Dermis microvascular lymphatic vessel endothelial cell (primary cell): ENCODE results near the gene SIGLECL1. TPM values are rescaled to one million over a fixed set of nuclear protein-coding genes. Genes with fewer than 3 reads are reported as not detected.
A peak's percentile ranks its signal among the peaks of the same experiment; 100 is the strongest.
"Not testable (repeated sequence)": the region's sequence is repeated elsewhere in the genome, so short reads cannot be mapped to it uniquely, and the experiment has no call there.

Experiments
- DNase-seq, 2 donors: peaks; one replicate each; pipeline versions ENCODE4 v3.0.0 to v3.0.0-alpha.2; 2010; ENCODE audit warnings: low read depth in 2 of 2
- total RNA-seq: library from RNA; depleted of rRNA; stranded (reverse); fragments of >200 nt; gene quantifications from 2 replicates; pipeline ENCODE4 v1.2.1, GENCODE V29; 2014

Gene SIGLECL1
- not detected in 2 replicates for total RNA-seq

DNA sequence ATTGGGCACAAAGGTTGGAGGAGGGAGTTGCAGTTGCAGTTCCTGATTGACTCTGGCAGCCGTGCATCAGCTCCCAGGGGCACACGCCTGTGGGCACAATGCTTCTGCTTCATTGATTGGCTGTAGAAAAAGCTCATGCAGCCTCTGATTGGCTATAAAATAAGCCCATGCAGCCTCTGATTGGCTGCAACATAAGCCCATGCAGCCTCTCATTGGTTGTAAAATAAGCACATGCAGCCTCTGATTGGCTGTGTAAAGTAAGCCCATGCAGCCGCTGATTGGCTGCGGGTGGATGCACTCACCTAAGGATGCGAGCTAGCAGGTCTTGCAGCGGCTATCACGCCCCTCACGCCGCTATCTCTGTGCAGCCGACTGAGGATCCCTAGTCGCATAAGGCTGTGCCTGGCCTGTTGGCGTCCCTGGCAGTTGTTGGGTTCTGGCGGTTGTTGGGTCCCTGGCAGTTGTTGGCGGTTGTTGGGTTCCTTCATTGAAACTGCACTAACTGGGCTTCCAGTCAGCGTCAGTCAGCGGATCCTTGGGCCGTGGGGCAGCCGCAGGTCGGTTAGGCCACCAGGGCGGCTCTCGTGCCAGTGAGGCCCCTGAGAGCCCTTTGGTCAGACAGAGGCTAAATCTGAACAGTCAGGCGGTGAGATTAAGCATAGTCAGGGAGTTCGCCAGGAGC lies at the start of gene SIGLECL1:
TSS of gene SIGLECL1 (plus strand) at position 295 of the 682 bp plus-strand sequence. CDS start 12,993 bp downstream, outside the sequence.
- DNase-seq, result no peak

DNA sequence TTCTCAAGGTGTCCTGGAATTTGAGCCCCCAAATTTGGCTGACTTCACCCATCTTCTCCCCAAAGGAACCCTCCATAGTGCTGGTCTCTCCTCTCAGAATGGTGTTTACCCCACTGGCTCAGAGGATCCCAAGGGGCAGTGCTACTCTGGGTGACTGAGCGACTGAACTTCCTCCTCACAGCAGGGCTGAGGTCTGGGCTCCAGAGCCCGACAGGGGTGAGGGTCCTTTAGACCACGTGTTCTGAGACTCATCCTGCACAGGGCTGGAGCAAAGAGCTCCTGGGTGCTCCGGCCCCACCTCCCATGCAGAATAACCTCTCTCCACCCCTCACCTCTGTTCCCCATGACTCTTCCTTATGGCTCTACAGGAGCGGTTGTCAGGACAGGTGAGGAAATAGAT lies 49.2 kb upstream of the SIGLECL1 start:
- DNase-seq, result no peak

DNA sequence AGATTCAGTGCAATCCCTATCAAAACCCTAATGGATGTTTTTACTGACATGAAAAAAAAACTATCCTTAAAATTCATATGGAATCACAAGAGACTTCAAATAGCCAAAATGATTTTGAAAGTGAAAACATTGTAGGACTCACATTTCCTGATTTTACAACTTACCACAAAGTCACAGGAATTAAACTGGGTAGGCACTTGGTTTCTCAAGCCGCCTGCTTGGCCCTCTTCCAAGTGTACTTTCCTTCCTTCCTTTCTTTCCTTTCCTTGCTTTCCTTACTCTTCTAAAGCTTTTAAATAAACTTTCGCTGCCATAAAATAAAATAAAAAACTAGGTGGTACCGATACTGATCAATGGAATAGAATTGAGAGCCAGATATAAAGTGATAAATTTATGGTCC lies 47.0 kb upstream of the SIGLECL1 start:
- DNase-seq, result no peak

DNA sequence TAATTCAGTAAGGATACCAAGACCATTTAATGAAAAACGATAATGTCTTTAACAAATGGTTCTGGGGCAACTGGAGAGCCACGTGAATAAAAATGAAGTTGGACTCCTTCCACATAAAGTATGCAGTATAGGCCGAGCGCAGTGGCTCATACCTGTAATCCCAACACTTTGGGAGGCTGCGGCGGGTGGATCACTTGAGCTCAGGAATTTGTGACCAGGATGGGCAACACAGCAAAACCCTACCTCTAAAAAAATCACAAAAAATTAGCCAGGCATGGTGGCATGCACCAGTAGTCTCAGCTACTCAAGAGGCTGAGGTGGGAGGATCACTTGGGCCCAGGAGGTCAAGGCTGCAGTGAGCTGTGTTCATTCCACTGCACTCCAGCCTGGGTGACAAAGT lies 46.6 kb upstream of the SIGLECL1 start:
- no peak for DNase-seq

DNA sequence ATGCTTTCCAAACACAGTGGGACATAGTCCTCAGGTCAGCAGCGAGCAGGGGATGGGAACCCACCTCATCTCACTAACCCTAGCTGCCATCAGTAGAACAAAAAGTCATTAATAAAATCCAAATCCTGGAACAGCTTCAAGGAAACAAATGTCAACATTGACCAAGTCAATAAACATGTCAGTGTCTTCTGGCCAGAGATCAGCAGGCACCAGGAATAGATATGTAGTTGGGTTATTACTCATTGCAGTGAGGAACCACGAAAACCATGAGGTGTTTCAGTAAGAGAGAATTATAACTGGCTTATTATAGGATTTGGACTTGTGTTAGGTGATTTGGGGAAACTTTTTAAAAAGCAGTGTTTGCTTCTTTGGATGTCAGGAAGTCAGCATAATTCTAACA lies 43.1 kb upstream of the SIGLECL1 start:
- no peak for DNase-seq

DNA sequence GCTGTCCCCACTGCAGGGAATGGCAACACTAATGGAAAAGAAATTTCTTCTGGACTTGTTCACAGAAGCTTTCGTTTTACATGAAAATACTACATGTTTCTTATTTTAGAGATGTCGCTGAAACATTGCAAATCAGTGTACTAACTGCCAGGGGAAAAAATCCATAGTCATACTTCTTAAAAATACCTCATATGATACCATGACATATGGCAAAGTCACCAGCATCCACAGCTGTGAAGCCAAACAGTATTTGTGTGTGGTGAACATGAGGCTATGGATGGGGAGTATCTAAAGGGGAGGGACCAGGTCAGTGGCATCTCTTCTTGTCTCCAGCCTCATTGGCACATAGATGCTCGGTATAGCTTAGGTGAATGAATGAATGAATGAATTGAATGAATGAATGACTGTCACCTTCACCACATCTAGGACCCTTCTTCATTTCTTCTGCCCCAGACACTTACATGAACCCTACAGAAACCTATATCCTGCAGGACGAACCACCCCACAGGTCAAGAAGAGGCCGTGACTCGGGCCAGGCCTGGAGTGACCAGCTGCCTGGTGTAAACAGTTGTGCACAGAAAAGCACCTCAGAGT lies 40.6 kb upstream of the SIGLECL1 start:
- no peak for DNase-seq

DNA sequence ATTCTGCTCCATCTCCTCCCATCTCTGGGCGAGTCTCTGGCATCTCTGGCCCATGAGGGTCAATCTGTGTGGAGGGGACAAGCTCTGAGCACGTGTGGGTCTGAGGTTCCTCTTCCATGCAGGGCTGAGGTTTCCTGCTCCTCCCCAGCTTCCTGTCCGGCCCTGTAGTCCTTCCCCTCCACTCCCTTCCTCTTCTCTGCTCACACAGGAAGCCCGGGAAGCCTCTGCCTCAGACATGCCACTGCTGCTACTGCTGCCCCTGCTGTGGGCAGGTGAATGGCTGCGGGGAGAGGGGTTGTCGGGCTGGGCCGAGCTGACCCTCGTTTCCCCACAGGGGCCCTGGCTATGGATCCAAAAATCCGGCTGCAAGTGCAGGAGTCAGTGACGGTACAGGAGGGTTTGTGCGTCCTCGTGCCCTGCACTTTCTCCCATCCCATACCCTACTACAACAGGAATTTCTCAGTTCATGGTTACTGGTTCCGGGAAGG lies 40.0 kb upstream of the SIGLECL1 start:
- not testable (repeated sequence) for DNase-seq

DNA sequence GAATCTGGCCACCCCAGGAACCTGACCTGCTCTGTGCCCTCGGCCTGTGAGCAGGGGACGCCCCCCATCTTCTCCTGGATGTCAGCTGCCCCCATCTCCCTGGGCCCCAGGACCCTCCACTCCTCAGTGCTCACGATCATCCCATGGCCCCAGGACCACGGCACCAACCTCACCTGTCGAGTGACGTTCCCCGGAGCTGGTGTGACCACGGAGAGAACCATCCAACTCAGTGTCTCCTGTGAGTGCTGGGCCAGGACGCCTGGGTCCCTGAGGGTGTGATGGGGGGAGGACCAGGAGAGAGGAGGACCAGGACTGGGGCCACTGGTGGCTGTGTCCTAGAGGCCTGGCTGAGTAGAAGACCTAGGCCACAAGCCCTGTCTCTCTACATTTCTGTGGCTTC lies 39.0 kb upstream of the SIGLECL1 start:
- DNase-seq, result no peak

DNA sequence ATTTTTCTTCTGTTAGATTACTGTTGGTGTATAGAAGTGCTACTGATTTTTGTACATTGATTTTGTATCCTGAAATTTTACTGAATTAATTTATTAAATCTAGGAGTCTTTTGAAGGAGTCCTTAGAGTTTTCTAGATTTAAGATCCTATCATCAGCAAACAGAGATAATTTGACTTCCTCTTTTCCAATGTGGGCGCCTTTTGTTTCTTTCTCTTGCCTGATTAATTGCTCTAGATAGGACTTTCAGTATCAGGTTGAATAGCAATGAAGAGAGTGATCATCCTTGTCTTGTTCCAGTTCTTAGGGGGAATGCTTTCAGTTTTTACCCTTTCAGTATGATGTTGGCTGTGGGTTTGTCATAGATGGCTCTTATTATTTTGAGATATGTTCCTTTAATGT lies 31.6 kb upstream of the SIGLECL1 start:
- DNase-seq, result no peak

DNA sequence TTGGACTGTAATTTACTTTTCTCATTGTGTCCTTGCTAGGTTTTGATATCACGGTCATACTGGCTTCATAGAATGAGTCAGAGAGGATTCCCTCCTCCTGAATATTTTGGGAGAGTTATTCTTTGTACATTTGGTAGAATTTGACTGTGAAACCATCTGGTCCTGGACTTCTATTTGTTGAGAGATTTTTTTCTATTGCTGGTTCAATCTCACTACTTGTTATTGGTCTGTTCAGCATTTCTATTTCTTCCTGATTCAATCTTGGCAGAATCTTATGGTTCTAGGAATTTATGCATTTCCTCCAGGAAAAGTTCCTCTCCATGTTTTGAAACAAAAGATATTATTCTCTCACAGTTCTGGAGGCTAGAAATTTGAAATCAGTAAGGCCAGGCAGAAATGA lies 30.9 kb upstream of the SIGLECL1 start:
- no peak for DNase-seq

DNA sequence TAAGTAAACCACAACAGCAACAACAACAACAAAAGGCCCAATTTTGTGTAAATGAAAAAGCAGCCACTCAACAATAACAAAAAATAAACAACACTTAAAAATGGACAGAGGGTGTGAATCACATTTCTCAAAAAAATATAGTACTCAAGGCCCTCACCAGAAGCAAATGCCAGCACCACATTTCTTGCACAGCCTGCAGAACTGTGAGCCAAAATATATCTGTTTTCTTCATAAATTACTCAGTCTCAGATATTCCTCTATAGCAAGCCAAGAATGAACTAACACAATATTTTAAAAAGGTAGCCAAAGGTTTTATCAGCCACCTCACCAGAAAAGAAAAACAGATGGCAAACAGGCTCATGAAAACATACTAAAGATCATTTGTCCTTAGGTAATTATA lies 29.9 kb upstream of the SIGLECL1 start:
- no peak for DNase-seq

DNA sequence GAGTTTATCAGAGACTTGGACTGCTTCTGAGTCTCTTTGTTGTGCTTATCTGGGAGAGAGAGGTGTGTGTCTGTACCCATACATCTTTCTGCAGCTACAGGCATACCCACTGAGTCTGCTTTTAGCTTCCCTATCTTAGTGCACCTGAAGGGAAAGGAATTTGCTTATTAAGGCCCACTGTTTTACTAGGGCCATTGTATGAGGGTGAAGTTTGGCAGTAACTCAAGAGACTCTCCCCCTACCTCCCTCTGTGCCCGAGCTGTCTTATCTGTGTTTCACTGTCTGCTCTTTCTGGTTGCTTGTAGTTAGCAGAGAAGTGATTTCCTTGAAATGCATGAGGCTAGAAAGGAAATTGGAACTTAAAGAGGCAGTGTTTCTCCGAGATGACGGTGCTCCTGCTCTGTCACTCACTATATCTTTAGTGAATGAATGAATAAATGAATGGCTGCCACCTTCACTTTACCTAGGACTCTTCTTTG lies 26.7 kb upstream of the SIGLECL1 start:
- DNase-seq, result no peak

DNA sequence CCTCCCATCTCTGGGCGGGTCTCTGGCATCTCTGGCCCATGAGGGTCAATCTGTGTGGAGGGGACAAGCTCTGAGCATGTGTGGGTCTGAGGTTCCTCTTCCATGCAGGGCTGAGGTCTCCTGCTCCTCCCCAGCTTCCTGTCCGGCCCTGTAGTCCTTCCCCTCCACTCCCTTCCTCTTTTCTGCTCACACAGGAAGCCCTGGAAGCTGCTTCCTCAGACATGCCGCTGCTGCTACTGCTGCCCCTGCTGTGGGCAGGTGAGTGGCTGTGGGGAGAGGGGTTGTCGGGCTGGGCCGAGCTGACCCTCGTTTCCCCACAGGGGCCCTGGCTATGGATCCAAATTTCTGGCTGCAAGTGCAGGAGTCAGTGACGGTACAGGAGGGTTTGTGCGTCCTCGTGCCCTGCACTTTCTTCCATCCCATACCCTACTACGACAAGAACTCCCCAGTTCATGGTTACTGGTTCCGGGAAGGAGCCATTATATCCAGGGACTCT lies 25.9 kb upstream of the SIGLECL1 start, which contains the start of gene CD33:
TSS of gene CD33 (plus strand) at position 183 of the 496 bp plus-strand sequence. CDS start at position 222, 39 bp downstream.
- DNase-seq, result not testable (repeated sequence)

DNA sequence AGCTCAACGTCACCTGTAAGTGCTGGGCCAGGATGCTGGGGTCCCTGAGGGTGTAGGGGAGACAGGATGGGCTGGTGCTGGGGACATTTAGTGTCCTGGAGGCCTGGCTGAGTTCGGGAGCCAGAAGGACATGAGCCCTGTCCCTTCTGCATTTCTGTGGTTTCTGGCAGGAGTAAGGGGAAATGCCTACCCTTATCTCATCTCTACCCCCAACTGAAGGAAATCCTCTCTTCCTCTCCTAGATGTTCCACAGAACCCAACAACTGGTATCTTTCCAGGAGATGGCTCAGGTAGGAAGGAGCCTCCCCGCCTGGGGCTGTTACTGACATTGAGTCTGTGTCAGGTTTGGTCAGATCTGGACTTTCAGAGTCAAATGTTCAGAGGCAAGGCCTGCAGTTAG lies 24.8 kb upstream of the SIGLECL1 start:
- no peak for DNase-seq

DNA sequence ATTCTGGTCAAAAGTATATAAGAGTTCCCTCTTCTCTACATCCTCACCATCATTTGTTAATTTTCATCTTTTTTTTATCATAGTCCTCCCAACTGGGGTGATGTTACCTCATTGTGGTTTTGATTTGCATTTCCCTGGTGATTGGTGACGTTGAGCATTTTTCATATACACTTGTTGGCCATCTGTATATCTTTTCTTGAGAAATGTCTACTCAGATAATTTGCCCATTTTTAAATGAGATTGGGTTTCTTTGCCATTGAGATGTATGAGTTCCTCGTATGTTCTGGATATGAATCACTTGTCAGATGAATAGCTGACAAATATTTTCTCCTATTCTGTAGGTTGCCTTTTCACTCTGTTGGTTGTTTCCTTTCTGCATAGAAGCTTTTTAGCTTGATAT lies 23.6 kb upstream of the SIGLECL1 start:
- no peak for DNase-seq

DNA sequence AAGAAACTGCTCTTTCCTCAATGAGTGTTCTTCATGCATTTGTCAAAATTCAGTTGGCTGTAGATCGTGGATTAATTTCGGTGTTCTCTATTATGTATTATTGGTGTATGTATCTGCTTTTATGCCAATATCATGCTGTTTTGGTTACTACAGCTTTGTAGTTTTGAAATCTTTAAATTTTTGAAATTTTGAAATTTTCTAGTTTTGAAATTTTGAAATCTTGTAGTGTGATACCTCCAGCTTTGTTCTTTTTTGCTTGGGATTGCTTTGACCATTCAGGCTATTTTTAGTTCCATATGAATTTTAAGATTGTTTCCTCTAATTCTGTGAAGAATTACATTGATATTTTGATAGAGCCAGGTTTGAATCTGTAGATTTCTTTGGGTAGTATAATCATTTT lies 22.9 kb upstream of the SIGLECL1 start:
- no peak for DNase-seq

DNA sequence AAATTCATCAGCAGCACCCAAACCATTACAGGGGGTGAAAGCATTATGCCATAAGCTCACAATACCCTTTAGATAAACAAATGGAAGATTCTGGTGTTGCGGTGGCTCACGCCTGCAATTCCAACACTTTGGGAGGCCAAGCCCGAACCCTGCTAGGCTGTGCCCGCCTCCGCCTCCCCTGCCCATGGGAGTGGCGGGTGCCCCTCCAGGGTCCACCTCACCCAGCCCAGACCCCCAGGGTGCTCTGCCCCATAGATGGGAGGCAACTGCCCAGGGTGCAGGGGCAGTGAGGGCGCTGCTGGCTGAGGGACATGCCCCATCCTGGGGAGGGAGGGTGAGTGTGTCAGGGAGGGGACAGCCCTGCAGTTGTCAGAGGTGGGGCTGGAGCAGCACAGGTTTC lies 10.0 kb upstream of the SIGLECL1 start:
- no peak for DNase-seq

DNA sequence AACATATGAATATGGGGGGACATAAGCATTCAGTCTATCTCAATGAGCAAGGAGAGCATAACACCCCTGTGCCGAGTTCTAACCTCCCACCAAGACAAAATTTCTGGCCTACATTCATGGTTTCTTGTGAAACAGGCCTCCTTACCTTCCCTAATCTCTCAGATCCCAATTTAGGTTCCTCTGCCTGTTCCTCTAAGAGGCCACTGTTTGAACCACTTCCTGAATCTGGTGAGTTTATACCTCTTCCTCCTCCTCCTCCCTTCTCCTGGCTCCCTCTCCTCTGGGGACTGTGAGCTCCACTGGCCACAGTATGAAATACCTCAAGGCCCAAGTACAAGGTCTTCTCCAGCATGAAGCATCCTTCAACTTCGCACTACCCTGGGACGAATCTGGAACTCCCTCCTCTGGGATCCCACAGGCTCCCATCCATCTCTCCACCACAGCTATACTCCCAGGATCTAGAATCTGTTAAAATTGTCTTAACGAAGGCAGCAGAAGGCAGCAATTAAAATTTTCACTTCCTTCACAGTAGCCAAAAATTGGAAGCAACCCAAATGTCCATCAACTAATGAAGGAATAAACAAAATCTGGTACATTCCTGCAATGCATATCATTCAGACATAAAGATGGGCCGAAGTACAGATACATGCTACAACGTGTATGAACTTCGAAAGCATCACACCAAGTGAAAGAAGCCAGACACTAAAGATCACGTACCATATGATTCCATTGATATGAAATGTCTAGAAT lies 7.8 kb upstream of the SIGLECL1 start:
- DNase-seq, result no peak

DNA sequence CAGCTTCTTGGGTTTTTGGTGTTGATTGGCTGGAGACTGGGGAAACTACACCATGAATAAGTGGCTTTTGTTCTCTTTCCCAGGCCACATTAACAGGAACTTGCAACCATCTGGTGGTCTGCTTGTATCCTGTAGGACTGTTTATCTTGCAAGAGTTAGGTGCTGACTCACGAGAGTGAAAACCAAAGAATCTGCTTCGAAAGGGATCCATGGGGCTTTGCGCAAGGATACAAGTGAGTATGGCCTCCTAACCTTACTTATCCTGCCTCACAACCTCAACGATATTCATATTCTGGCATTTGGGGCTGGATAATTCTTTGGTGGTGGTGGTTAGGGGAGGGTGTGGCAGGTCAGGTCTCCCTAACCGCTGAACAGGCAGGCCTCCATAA lies 4.7 kb upstream of the SIGLECL1 start:
- peak in 1 of 2 donors; percentile 66 for DNase-seq

DNA sequence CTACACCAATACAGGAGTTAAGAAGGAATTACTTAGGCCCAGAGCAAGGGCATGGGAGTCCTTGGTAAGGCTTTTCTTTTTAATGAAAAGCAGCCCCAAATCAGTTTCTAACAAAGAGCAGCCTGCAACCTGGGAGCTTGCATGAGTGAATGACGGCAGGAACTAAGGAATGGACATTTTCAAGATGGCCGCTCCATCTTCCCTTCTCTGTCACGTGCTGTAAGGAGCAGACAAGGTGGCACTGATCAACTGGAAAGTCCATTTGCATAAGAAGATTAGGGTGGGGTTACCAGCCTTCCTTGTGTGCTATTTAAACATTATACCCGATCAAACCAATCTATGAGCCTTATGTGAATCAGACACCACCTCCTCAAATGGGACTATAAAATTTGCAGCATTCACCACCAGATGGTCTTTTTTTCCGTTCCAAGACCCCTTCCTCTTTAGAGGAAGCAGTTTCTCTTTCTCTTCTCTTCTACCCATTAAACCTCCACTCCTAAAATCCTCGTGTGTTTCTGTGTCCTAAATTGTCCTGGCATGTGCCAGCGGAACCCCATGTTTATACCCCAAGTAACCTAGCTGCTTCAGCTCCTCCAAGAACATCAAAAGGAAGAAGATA lies 2.8 kb upstream of the SIGLECL1 start:
- no peak for DNase-seq

DNA sequence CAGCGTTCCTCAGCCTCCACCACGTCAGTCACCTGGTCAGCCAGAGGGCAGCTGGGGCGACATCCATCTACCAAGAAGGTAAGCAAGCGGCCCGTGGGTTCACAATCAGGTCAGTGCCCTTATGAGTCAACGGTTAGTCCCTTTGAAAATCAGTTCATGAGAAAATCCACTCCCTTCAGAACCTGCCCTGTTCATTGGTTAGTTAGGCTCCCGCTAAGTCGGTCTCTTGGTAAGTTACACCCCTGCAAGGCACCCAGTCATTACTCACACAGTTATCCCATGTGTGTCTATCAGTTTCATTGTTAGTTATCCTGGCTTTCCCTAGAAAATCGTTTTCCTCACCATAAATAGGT lies 564 bp downstream of the SIGLECL1 start:
- no peak for DNase-seq
